ENCODE data around the gene CST4. TPM values are rescaled to one million over a fixed set of nuclear protein-coding genes. Genes with fewer than 3 reads are reported as not detected.
"Not testable (repeated sequence)": the region's sequence is repeated elsewhere in the genome, so short reads cannot be mapped to it uniquely, and the experiment has no call there.

The CST4 gene
- total RNA-seq, 1 donor from 2014 or later, result not detected

DNA sequence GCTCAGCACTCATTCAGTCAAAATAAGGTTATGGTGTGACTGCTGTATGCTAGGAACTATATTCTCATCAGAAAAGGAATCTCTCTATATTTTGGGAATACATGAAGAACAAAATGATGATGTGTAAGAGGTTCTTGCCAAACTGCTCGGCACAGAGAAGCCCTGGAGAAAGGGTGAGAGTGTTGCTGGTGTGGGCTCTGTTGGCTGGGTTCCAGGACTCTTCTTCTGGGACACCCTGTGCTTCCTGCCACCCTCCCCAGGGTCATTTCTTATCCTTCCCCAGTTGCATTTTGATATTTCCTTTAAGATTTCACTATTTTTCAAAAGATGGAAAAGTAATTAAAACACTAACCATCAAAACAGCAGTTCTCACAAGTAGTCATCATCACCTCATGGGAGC is 33.1 kb upstream of the CST4 start:
- H3K4me3 Mint-ChIP-seq (ENCODE audit: low read depth), result no peak overlapping the region
- H3K4me1 Mint-ChIP-seq (ENCODE audit: low read depth), result peaks cover 1% of the 10 kb centered on the region
- peaks cover 27% of the 10 kb centered on the region for H3K27me3 Mint-ChIP-seq
- peaks cover 3% of the 10 kb centered on the region for H3K9me3 Mint-ChIP-seq (ENCODE audit: low read depth)
- TF ChIP-seq, protein P1, sequence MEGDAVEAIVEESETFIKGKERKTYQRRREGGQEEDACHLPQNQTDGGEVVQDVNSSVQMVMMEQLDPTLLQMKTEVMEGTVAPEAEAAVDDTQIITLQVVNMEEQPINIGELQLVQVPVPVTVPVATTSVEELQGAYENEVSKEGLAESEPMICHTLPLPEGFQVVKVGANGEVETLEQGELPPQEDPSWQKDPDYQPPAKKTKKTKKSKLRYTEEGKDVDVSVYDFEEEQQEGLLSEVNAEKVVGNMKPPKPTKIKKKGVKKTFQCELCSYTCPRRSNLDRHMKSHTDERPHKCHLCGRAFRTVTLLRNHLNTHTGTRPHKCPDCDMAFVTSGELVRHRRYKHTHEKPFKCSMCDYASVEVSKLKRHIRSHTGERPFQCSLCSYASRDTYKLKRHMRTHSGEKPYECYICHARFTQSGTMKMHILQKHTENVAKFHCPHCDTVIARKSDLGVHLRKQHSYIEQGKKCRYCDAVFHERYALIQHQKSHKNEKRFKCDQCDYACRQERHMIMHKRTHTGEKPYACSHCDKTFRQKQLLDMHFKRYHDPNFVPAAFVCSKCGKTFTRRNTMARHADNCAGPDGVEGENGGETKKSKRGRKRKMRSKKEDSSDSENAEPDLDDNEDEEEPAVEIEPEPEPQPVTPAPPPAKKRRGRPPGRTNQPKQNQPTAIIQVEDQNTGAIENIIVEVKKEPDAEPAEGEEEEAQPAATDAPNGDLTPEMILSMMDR (IDR thresholded peaks at IDR 0.05; ENCODE audit: unreplicated experiment), result no peak
- DNase-seq (ENCODE audit: low spot score, unreplicated experiment), result no peak
- no peak overlapping the region for H3K27ac Mint-ChIP-seq
- H3K36me3 Mint-ChIP-seq (ENCODE audit: insufficient read depth), result no peaks in the 10 kb centered on the region

DNA sequence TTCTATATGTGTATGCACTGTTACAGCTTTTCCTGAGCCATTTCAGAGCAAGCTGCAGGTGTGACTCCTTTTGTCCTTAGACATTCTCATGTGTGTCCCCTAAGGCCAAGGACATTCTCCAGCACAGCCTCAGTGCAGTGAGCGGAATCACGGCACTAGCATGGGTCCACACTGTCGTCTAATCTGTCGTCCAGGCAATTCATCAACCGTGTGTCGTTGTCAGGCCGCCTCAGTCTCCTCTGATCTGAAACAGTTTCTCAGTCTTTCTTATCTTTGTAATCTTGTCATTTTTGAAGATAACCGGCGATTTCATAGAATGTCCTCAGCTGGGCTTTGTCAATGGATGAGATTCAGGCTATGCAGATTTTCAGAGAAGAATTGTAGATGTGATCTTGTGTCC is 30.5 kb upstream of the CST4 start:
- not testable (repeated sequence) for H3K4me3 Mint-ChIP-seq (ENCODE audit: low read depth); H3K36me3 Mint-ChIP-seq (ENCODE audit: insufficient read depth); H3K4me1 Mint-ChIP-seq (ENCODE audit: low read depth); DNase-seq (ENCODE audit: low spot score, unreplicated experiment); H3K27ac Mint-ChIP-seq; H3K9me3 Mint-ChIP-seq (ENCODE audit: low read depth)
- H3K27me3 Mint-ChIP-seq, result peaks cover 22% of the 10 kb centered on the region

DNA sequence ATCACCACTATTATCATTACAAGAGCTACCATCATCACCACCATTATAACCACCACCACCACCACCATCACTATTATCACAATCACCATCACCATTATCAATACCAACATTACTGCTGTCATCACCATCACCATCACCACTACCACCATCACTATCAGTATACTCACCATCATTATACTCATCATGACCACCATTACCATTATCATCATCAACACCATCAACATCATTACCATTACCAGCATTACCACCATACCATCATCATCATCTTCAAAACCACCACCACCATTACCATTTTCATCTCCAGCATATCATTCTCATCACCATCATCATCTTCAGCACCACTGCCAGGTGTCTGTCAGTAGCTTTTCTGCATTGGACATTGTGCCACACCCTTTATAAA is 22.9 kb upstream of the CST4 start:
- not testable (repeated sequence) for H3K4me3 Mint-ChIP-seq (ENCODE audit: low read depth); H3K36me3 Mint-ChIP-seq (ENCODE audit: insufficient read depth); H3K27ac Mint-ChIP-seq; H3K4me1 Mint-ChIP-seq (ENCODE audit: low read depth); DNase-seq (ENCODE audit: low spot score, unreplicated experiment); H3K9me3 Mint-ChIP-seq (ENCODE audit: low read depth)
- peaks cover 11% of the 10 kb centered on the region for H3K27me3 Mint-ChIP-seq

DNA sequence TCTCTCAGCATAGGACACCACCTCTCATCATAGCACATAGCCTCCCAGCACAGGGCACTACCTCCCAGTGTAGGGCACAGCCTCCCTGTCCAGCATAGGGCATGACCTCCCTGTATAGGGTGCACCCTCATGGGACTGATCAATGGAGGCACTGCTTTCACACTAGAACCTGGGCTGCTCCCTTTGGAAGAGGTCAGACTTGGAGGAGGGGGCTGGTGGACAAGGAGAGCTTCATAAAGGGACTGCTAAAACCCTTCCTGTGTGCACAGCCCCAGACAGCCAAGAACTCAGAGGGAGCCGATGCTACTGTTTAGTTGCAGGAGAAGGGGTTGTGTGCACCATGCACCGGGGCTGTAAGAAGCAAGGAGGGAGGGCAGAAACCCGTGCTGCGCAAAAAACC is 21.9 kb upstream of the CST4 start:
- Mint-ChIP-seq H3K27ac (no peak overlapping the region), H3K27me3 (peaks cover 12% of the 10 kb centered on the region)

DNA sequence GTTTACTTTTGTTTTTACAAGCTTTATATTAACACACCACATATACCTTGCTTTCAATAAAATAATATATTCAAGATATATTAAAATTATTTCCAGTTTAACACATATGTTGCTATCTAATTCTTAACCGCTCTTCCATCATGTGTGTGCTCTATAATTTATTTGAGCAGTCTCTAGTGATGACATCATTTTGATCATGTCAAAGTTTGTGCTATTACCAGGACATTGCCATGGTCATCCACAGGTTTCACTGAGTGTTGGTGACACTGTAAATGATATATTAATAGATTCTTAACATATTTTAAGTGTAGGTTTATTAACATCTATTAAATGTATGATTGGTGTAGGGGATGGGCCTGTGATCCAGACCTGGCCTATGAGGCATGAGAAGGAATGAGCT is 17.1 kb upstream of the CST4 start:
- no peak overlapping the region for H3K27ac Mint-ChIP-seq
- DNase-seq (ENCODE audit: low spot score, unreplicated experiment), result no peak
- peaks cover 1% of the 10 kb centered on the region for H3K4me1 Mint-ChIP-seq (ENCODE audit: low read depth)
- H3K36me3 Mint-ChIP-seq (ENCODE audit: insufficient read depth), result no peaks in the 10 kb centered on the region
- TF ChIP-seq, protein P1 (IDR thresholded peaks at IDR 0.05; ENCODE audit: unreplicated experiment), result no peak
- H3K4me3 Mint-ChIP-seq (ENCODE audit: low read depth), result no peak overlapping the region
- H3K27me3 Mint-ChIP-seq, result peaks cover 36% of the 10 kb centered on the region
- no peaks in the 10 kb centered on the region for H3K9me3 Mint-ChIP-seq (ENCODE audit: low read depth)

More for the DNA sequence above, 21.9 kb upstream of the CST4 start:
- no peak for DNase-seq (ENCODE audit: low spot score, unreplicated experiment)
- Mint-ChIP-seq H3K36me3 (ENCODE audit: insufficient read depth) (no peaks in the 10 kb centered on the region), H3K4me3 (ENCODE audit: low read depth) (no peak overlapping the region), H3K9me3 (ENCODE audit: low read depth) (no peaks in the 10 kb centered on the region), H3K4me1 (ENCODE audit: low read depth) (no peaks in the 10 kb centered on the region)
- TF ChIP-seq, protein P1 (IDR thresholded peaks at IDR 0.05; ENCODE audit: unreplicated experiment), result no peak

DNA sequence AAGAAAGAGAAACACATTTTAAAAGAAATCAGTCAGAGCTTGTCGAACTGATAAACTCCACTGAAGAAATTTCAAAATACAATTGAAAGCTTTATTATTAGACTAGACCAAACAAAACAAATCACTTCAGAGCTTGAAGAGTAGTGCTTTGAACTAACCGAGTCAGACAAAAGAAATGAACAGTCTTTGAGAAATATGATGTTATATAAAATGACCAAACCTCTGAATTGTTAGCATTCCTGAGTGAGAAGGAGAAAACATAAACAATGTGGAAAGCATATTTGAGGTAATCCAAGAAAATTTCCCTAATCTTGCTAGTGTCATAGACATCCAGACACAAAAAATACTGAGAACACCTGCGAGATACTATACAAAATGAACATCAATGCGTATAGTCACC is 13.2 kb upstream of the CST4 start:
- Mint-ChIP-seq H3K27ac (no peak overlapping the region), H3K4me3 (ENCODE audit: low read depth) (no peak overlapping the region), H3K4me1 (ENCODE audit: low read depth) (peaks cover 1% of the 10 kb centered on the region), H3K27me3 (peaks cover 51% of the 10 kb centered on the region), H3K36me3 (ENCODE audit: insufficient read depth) (no peaks in the 10 kb centered on the region), H3K9me3 (ENCODE audit: low read depth) (no peaks in the 10 kb centered on the region)
- no peak for DNase-seq (ENCODE audit: low spot score, unreplicated experiment)
- TF ChIP-seq, protein P1 (IDR thresholded peaks at IDR 0.05; ENCODE audit: unreplicated experiment), result no peak
